PC-9 (cell line): ENCODE results near the gene SYT2.

ENCODE experiments used
- EZH2 ChIP-seq: fragments of 200-600 bp; sonication (generic); IDR thresholded peaks from 2 replicates; pipeline ENCODE4 v1.8.0; 2017; ENCODE audit warnings: antibody characterized with exemption, low read depth
- TF ChIP-seq, protein P1 (sequence below): fragments of 200-600 bp; sonication (generic); conservative IDR thresholded peaks from 2 replicates; pipeline ENCODE4 v1.6.1; 2017; ENCODE audit warnings: mixed run types, antibody characterized with exemption, mild to moderate bottlenecking, moderate library complexity

DNA sequence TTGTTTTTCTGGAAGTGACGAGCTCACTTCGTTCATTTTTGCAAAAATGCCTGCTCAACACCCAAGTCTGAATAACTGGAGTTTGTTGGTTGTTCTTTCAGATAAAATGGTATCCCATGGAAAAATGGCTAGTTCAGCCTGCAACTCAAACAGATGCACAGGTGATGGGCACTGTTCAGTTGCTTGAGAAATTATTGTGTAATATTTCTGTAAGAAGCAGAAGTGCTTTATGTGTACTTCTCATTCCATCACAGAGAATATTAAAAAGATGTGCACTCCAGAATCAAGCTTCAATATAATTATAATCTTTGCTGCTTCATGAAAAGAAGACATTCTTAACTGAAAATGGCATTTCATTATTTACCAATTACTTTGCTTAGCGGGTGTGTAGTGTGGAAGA, 9.1 kb downstream of the SYT2 start:
- TF ChIP-seq, protein P1, sequence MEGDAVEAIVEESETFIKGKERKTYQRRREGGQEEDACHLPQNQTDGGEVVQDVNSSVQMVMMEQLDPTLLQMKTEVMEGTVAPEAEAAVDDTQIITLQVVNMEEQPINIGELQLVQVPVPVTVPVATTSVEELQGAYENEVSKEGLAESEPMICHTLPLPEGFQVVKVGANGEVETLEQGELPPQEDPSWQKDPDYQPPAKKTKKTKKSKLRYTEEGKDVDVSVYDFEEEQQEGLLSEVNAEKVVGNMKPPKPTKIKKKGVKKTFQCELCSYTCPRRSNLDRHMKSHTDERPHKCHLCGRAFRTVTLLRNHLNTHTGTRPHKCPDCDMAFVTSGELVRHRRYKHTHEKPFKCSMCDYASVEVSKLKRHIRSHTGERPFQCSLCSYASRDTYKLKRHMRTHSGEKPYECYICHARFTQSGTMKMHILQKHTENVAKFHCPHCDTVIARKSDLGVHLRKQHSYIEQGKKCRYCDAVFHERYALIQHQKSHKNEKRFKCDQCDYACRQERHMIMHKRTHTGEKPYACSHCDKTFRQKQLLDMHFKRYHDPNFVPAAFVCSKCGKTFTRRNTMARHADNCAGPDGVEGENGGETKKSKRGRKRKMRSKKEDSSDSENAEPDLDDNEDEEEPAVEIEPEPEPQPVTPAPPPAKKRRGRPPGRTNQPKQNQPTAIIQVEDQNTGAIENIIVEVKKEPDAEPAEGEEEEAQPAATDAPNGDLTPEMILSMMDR: no peak
- TF ChIP-seq EZH2: no peak
